Lower leg skin (tissue), 4 donors: ENCODE results near the gene P2RX6. TPM values are rescaled to one million over a fixed set of nuclear protein-coding genes. Genes with fewer than 3 reads are reported as not detected.

ENCODE experiments used
- DNase-seq, 2 donors: peaks; one replicate each; pipeline ENCODE4 v3.0.0-alpha.2; 2019; ENCODE audit warnings: low spot score in 2 of 2
- H3K4me3 ChIP-seq: fragments of 200-600 bp; sonication (generic); 2 replicates; pipeline ENCODE4 v1.5.1; 2017; ENCODE audit warnings: mild to moderate bottlenecking, low read depth; ENCODE audit not compliant: poor library complexity, severe bottlenecking
- CTCF ChIP-seq, 3 donors: fragments of 450-650 bp; IDR thresholded peaks; one replicate each; pipeline ENCODE4 v1.5.1; 2016; ENCODE audit warnings: antibody characterized with exemption in 3 of 3, mild to moderate bottlenecking in 3 of 3, moderate library complexity in 2 of 3
- POLR2A ChIP-seq, 2 donors: fragments of 450-650 bp; IDR thresholded peaks; one replicate each; pipeline ENCODE4 v1.6.1; 2016 to 2017; ENCODE audit warnings: antibody characterized with exemption in 2 of 2, mild to moderate bottlenecking in 1 of 2, moderate library complexity in 1 of 2
- WGBS, 2 donors: methylation state at CpG; one replicate each; pipeline ENCODE4 v1.1.5; 2018; 5-methylcytosine and 5-hydroxymethylcytosine counted together
- intact Hi-C: fragments of 100-400 bp; cut with DNase I; formaldehyde crosslinking; loops from one replicate; pipeline ENCODE4 v1.15.0; 2023; ENCODE audit warnings: low total_unique reads
- total RNA-seq, 4 donors: library from RNA; depleted of rRNA; stranded (reverse); fragments of >200 nt; gene quantifications; one replicate each; pipeline ENCODE4 v1.1.0, GENCODE V29; 2016

The P2RX6 gene
- total RNA-seq, 4 donors from 2014 or later, result 0.12 to 2.6 (median 0.87) TPM

- DNase-seq, result no peak
- WGBS, 2 donors, result 68 to 74% methylated on average over 13 to 16 of the region's 16 CpGs
- H3K4me3 ChIP-seq, result no peak overlapping the region
- TF ChIP-seq POLR2A (IDR thresholded peaks at IDR 0.05) (no peak), CTCF (IDR thresholded peaks at IDR 0.05) (no peak)
- intact Hi-C loops, result no loop called here
Observed at GRCh38 chr22:20974336-20974955, 40.5 kb upstream of the P2RX6 start.

- intact Hi-C loops, result no loop called here
- TF ChIP-seq POLR2A (IDR thresholded peaks at IDR 0.05), result no peak
- no peak overlapping the region for H3K4me3 ChIP-seq
- DNase-seq, result no peak
- WGBS, 2 donors, result 83 to 89% methylated on average over 12 to 14 of the region's 14 CpGs
Observed at GRCh38 chr22:20975541-20976290, 39.2 kb upstream of the P2RX6 start.

- no peak for DNase-seq
- TF ChIP-seq CTCF (IDR thresholded peaks at IDR 0.05) (no peak), POLR2A (IDR thresholded peaks at IDR 0.05) (no peak)
- 79% methylated on average over 24 of the region's 24 CpGs for WGBS, 2 donors
- intact Hi-C loops, result no loop called here
- H3K4me3 ChIP-seq, result no peak overlapping the region
Observed at GRCh38 chr22:20976291-20976877, 38.6 kb upstream of the P2RX6 start.

GRCh38 chr22:20977019-20977418 is 37.9 kb upstream of the P2RX6 start:
- intact Hi-C loops, result no loop called here
- no peak for DNase-seq
- no peak overlapping the region for H3K4me3 ChIP-seq
- TF ChIP-seq POLR2A (IDR thresholded peaks at IDR 0.05) (no peak), CTCF (IDR thresholded peaks at IDR 0.05) (no peak)
- 71 to 79% methylated on average over 11 of the region's 11 CpGs for WGBS, 2 donors

GRCh38 chr22:20977516-20978170 is 37.3 kb upstream of the P2RX6 start:
- DNase-seq, result no peak
- TF ChIP-seq CTCF (IDR thresholded peaks at IDR 0.05), result no peak
- no peak for TF ChIP-seq POLR2A (IDR thresholded peaks at IDR 0.05)
- 70 to 79% methylated on average over 13 to 17 of the region's 17 CpGs for WGBS, 2 donors
- intact Hi-C loops, result no loop called here
- H3K4me3 ChIP-seq, result no peak overlapping the region

GRCh38 chr22:20978419-20978818 is 36.5 kb upstream of the P2RX6 start:
- WGBS, 2 donors, result 65 to 69% methylated on average over 2 of the region's 2 CpGs

More at GRCh38 chr22:20978419-20978818, 36.5 kb upstream of the P2RX6 start:
- TF ChIP-seq CTCF (IDR thresholded peaks at IDR 0.05), result no peak
- TF ChIP-seq POLR2A (IDR thresholded peaks at IDR 0.05), result no peak
- H3K4me3 ChIP-seq, result no peak overlapping the region
- no peak for DNase-seq
- intact Hi-C loops, result no loop called here
